ENCODE measurements around the gene EIF2B2.
"Not testable (repeated sequence)": the region's sequence is repeated elsewhere in the genome, so short reads cannot be mapped to it uniquely, and the experiment has no call there.

The EIF2B2 gene

GRCh38 chr14:74988131-74988530 lies 14.6 kb upstream of the EIF2B2 start:
- H4K91ac ChIP-seq (ENCODE audit: low read length) = no peak overlapping the region
- 82% methylated on average over 3 of the region's 4 CpGs for WGBS

GRCh38 chr14:74988993-74989392 lies 13.7 kb upstream of the EIF2B2 start:
- Histone ChIP-seq H2BK5ac (ENCODE audit: low read depth, low read length, poor library complexity, severe bottlenecking) (no peak overlapping the region), H3K4ac (ENCODE audit: low read depth in 1 of 2, low read length in 2 of 2) (no peak overlapping the region)
- no CpG with 5 or more reads among the region's 1 CpG for WGBS

More at GRCh38 chr14:74988131-74988530, 14.6 kb upstream of the EIF2B2 start:
- no peak overlapping the region for H2BK15ac ChIP-seq (ENCODE audit: low read depth, poor library complexity, severe bottlenecking)
- H3K18ac ChIP-seq (ENCODE audit: low read depth in 1 of 2, low read length in 2 of 2) = no peak overlapping the region
- no peak overlapping the region for H4K8ac ChIP-seq (ENCODE audit: low read length)
- H2BK5ac ChIP-seq (ENCODE audit: low read depth, low read length, poor library complexity, severe bottlenecking) = no peak overlapping the region
- H3K4me1 ChIP-seq (ENCODE audit: control insufficient read depth, insufficient read depth, low read depth, low read length) = peaks cover 10% of the 10 kb centered on the region
- H3K23ac ChIP-seq (ENCODE audit: low read length in 2 of 2) = no peak overlapping the region
- no peaks in the 10 kb centered on the region for H3K79me1 ChIP-seq (replicated peaks; ENCODE audit: low read length, poor library complexity, severe bottlenecking)
- H3K4ac ChIP-seq (ENCODE audit: low read depth in 1 of 2, low read length in 2 of 2) = no peak overlapping the region
- no peak overlapping the region for H3K27ac ChIP-seq (ENCODE audit: low read length, poor library complexity, severe bottlenecking)
- no peak overlapping the region for H3K9ac ChIP-seq (ENCODE audit: low read length)
- H2BK120ac ChIP-seq (ENCODE audit: low read depth, low read length) = no peak overlapping the region
- H3K36me3 ChIP-seq (ENCODE audit: control insufficient read depth in 1 of 2, insufficient read depth in 2 of 2, low read depth in 1 of 2, low read length in 2 of 2) = no peaks in the 10 kb centered on the region
- H2AK5ac ChIP-seq (ENCODE audit: low read length, severe bottlenecking) = no peak overlapping the region
- no peak overlapping the region for H2AFZ ChIP-seq (ENCODE audit: low read depth, low read length)
- no peak overlapping the region for H3K4me3 ChIP-seq (ENCODE audit: insufficient read depth in 1 of 2, low read depth in 1 of 2, low read length in 2 of 2)
- H3K4me2 ChIP-seq (ENCODE audit: low read length, poor library complexity, severe bottlenecking) = no peak overlapping the region
- peak; percentile 22 for DNase-seq
- H3K14ac ChIP-seq (ENCODE audit: low read length in 2 of 2) = no peak overlapping the region
- H3K27me3 ChIP-seq (ENCODE audit: control insufficient read depth in 1 of 2, insufficient read depth in 1 of 2, low read length in 2 of 2) = no peaks in the 10 kb centered on the region
- H2BK12ac ChIP-seq (ENCODE audit: low read length in 2 of 2) = no peak overlapping the region
- no peaks in the 10 kb centered on the region for H3K9me3 ChIP-seq (ENCODE audit: control insufficient read depth, low read length)

GRCh38 chr14:74994182-74994581 lies 8.5 kb upstream of the EIF2B2 start:
- not testable (repeated sequence) for H3K18ac ChIP-seq (ENCODE audit: low read depth in 1 of 2, low read length in 2 of 2); H2BK15ac ChIP-seq (ENCODE audit: low read depth, poor library complexity, severe bottlenecking); H3K9ac ChIP-seq (ENCODE audit: low read length); H4K8ac ChIP-seq (ENCODE audit: low read length); H3K14ac ChIP-seq (ENCODE audit: low read length in 2 of 2); H3K79me1 ChIP-seq (replicated peaks; ENCODE audit: low read length, poor library complexity, severe bottlenecking); H2BK12ac ChIP-seq (ENCODE audit: low read length in 2 of 2); H3K4me3 ChIP-seq (ENCODE audit: insufficient read depth in 1 of 2, low read depth in 1 of 2, low read length in 2 of 2); H3K9me3 ChIP-seq (ENCODE audit: control insufficient read depth, low read length); H2AFZ ChIP-seq (ENCODE audit: low read depth, low read length); H2AK5ac ChIP-seq (ENCODE audit: low read length, severe bottlenecking); H3K36me3 ChIP-seq (ENCODE audit: control insufficient read depth in 1 of 2, insufficient read depth in 2 of 2, low read depth in 1 of 2, low read length in 2 of 2); H3K4me1 ChIP-seq (ENCODE audit: control insufficient read depth, insufficient read depth, low read depth, low read length); H2BK120ac ChIP-seq (ENCODE audit: low read depth, low read length); H3K23ac ChIP-seq (ENCODE audit: low read length in 2 of 2); DNase-seq; H2BK5ac ChIP-seq (ENCODE audit: low read depth, low read length, poor library complexity, severe bottlenecking); H3K4me2 ChIP-seq (ENCODE audit: low read length, poor library complexity, severe bottlenecking); H3K27me3 ChIP-seq (ENCODE audit: control insufficient read depth in 1 of 2, insufficient read depth in 1 of 2, low read length in 2 of 2); H3K27ac ChIP-seq (ENCODE audit: low read length, poor library complexity, severe bottlenecking); H4K91ac ChIP-seq (ENCODE audit: low read length); H3K4ac ChIP-seq (ENCODE audit: low read depth in 1 of 2, low read length in 2 of 2)
- WGBS = 96% methylated on average over 22 of the region's 28 CpGs

More at GRCh38 chr14:74988993-74989392, 13.7 kb upstream of the EIF2B2 start:
- H3K18ac ChIP-seq (ENCODE audit: low read depth in 1 of 2, low read length in 2 of 2) = no peak overlapping the region
- no peaks in the 10 kb centered on the region for H3K36me3 ChIP-seq (ENCODE audit: control insufficient read depth in 1 of 2, insufficient read depth in 2 of 2, low read depth in 1 of 2, low read length in 2 of 2)
- no peak overlapping the region for H3K4me3 ChIP-seq (ENCODE audit: insufficient read depth in 1 of 2, low read depth in 1 of 2, low read length in 2 of 2)
- H3K14ac ChIP-seq (ENCODE audit: low read length in 2 of 2) = no peak overlapping the region
- H3K27ac ChIP-seq (ENCODE audit: low read length, poor library complexity, severe bottlenecking) = no peak overlapping the region
- no peak overlapping the region for H3K9ac ChIP-seq (ENCODE audit: low read length)
- no peaks in the 10 kb centered on the region for H3K9me3 ChIP-seq (ENCODE audit: control insufficient read depth, low read length)
- no peak overlapping the region for H3K23ac ChIP-seq (ENCODE audit: low read length in 2 of 2)
- H3K4me2 ChIP-seq (ENCODE audit: low read length, poor library complexity, severe bottlenecking) = no peak overlapping the region
- no peak overlapping the region for H2AFZ ChIP-seq (ENCODE audit: low read depth, low read length)
- no peak overlapping the region for H2BK12ac ChIP-seq (ENCODE audit: low read length in 2 of 2)
- H3K79me1 ChIP-seq (replicated peaks; ENCODE audit: low read length, poor library complexity, severe bottlenecking) = no peaks in the 10 kb centered on the region
- H2BK15ac ChIP-seq (ENCODE audit: low read depth, poor library complexity, severe bottlenecking) = no peak overlapping the region
- H2AK5ac ChIP-seq (ENCODE audit: low read length, severe bottlenecking) = no peak overlapping the region
- no peaks in the 10 kb centered on the region for H3K27me3 ChIP-seq (ENCODE audit: control insufficient read depth in 1 of 2, insufficient read depth in 1 of 2, low read length in 2 of 2)
- no peak for DNase-seq
- H3K4me1 ChIP-seq (ENCODE audit: control insufficient read depth, insufficient read depth, low read depth, low read length) = peaks cover 10% of the 10 kb centered on the region
- no peak overlapping the region for H2BK120ac ChIP-seq (ENCODE audit: low read depth, low read length)
- no peak overlapping the region for H4K91ac ChIP-seq (ENCODE audit: low read length)
- no peak overlapping the region for H4K8ac ChIP-seq (ENCODE audit: low read length)

- H3K79me1 ChIP-seq (replicated peaks; ENCODE audit: low read length, poor library complexity, severe bottlenecking); H3K27me3 ChIP-seq (ENCODE audit: control insufficient read depth in 1 of 2, insufficient read depth in 1 of 2, low read length in 2 of 2); H3K4me1 ChIP-seq (ENCODE audit: control insufficient read depth, insufficient read depth, low read depth, low read length); H4K91ac ChIP-seq (ENCODE audit: low read length); H2BK5ac ChIP-seq (ENCODE audit: low read depth, low read length, poor library complexity, severe bottlenecking); H2BK15ac ChIP-seq (ENCODE audit: low read depth, poor library complexity, severe bottlenecking); H2BK12ac ChIP-seq (ENCODE audit: low read length in 2 of 2); H3K27ac ChIP-seq (ENCODE audit: low read length, poor library complexity, severe bottlenecking); H3K9ac ChIP-seq (ENCODE audit: low read length); H2BK120ac ChIP-seq (ENCODE audit: low read depth, low read length); H2AK5ac ChIP-seq (ENCODE audit: low read length, severe bottlenecking); H4K8ac ChIP-seq (ENCODE audit: low read length); H3K36me3 ChIP-seq (ENCODE audit: control insufficient read depth in 1 of 2, insufficient read depth in 2 of 2, low read depth in 1 of 2, low read length in 2 of 2); H3K4ac ChIP-seq (ENCODE audit: low read depth in 1 of 2, low read length in 2 of 2); H2AFZ ChIP-seq (ENCODE audit: low read depth, low read length); H3K18ac ChIP-seq (ENCODE audit: low read depth in 1 of 2, low read length in 2 of 2); DNase-seq; H3K4me3 ChIP-seq (ENCODE audit: insufficient read depth in 1 of 2, low read depth in 1 of 2, low read length in 2 of 2); H3K23ac ChIP-seq (ENCODE audit: low read length in 2 of 2); H3K4me2 ChIP-seq (ENCODE audit: low read length, poor library complexity, severe bottlenecking); H3K14ac ChIP-seq (ENCODE audit: low read length in 2 of 2); H3K9me3 ChIP-seq (ENCODE audit: control insufficient read depth, low read length): not testable (repeated sequence)
- 94% methylated on average over 2 of the region's 7 CpGs for WGBS
These were observed 6.9 kb upstream of the EIF2B2 start for GRCh38 chr14:74995781-74996180.
